GOT3 (cell line): Measurements from ENCODE around the gene IL6.
"Not testable (repeated sequence)": the region's sequence is repeated elsewhere in the genome, so short reads cannot be mapped to it uniquely, and the experiment has no call there.

ENCODE experiments used
- DNase-seq: peaks from one replicate; lab custom pipeline; 2025; ENCODE audit warnings: mixed read lengths; lab: John Stamatoyannopoulos, UW

The IL6 gene

DNA sequence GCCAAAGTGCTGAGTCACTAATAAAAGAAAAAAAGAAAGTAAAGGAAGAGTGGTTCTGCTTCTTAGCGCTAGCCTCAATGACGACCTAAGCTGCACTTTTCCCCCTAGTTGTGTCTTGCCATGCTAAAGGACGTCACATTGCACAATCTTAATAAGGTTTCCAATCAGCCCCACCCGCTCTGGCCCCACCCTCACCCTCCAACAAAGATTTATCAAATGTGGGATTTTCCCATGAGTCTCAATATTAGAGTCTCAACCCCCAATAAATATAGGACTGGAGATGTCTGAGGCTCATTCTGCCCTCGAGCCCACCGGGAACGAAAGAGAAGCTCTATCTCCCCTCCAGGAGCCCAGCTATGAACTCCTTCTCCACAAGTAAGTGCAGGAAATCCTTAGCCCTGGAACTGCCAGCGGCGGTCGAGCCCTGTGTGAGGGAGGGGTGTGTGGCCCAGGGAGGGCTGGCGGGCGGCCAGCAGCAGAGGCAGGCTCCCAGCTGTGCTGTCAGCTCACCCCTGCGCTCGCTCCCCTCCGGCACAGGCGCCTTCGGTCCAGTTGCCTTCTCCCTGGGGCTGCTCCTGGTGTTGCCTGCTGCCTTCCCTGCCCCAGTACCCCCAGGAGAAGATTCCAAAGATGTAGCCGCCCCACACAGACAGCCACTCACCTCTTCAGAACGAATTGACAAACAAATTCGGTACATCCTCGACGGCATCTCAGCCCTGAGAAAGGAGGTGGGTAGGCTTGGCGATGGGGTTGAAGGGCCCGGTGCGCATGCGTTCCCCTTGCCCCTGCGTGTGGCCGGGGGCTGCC, at the start of gene IL6:
TSS of gene IL6 (plus strand) at position 294 of the 807 bp plus-strand sequence. CDS start at position 357, 63 bp downstream.
- peak; percentile 24 for DNase-seq

DNA sequence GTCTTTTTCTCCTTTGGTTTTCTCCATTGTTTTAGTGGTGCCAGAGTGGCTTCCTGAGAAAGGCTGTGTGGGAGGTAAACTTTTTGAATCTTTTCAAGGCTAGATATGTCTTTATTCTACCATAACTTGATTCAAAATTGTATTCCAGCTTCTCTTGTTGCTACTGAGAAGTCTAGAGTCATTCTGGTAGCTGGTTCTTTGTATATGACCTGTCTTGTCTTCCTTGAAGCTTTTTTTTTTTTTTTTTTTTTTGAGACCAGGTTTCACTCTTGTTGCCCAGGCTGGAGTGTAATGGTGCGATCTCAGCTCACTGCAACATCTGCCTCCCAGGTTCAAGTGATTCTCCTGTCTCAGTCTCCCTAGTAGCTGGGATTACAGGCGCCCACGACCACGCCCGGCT, 49.7 kb upstream of the IL6 start:
- not testable (repeated sequence) for DNase-seq

DNA sequence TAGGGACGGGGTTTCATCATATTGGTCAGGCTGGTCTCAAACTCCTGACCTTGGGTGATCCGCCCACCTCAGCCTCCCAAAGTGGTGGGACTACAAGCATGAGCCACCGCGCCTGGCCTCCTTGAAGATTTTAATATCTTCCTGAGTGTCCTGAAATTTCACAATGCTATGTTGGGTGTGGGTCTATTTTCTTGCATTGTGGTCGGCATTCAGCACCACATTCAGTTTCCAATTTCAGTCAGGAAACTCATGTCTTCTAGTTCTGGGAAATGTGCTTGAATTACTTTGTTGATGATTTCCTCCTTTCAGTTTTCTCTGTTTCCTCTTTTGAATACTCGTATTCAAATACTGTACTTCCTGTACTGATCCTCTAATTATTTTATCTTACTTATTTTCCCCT, 49.3 kb upstream of the IL6 start:
- DNase-seq = no peak

DNA sequence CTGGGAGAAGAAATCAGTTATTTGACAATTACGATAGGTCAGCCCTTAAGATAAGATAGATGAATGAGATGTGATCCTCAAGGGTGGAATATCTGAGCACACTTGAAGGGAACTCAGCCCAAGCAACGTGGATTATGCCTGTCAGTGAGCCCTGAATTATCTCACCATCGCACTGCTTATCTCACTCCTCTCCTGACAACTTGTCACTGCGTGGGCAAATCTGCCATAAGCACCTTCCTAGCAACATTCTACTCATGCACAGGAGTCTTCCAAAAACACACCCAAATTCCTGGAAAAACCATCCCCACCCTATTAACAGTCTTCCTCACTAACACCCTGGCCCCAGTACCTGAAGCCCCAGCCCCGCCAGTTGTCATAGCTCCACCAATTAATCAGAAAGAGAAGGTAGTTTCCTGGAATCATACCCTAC, 46.5 kb upstream of the IL6 start:
- no peak for DNase-seq

DNA sequence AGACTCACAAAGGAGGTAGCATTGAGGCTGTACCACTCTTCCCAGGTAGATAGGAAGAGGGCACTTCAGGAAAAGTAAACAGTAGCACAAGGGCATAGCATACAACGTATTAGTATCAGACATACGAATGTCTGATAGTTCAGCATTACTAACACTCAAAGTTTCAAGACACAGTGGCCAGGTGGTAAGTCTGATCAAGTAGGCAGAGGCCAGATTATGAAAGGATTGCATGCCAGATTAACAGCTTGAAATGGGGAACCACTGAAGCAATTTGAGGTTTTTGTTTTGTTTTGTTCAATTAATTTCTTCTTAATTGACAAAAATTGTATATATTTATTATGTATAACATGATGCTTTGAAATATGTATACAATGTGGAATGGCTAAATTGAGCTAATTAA, 45.7 kb upstream of the IL6 start:
- DNase-seq = no peak

DNA sequence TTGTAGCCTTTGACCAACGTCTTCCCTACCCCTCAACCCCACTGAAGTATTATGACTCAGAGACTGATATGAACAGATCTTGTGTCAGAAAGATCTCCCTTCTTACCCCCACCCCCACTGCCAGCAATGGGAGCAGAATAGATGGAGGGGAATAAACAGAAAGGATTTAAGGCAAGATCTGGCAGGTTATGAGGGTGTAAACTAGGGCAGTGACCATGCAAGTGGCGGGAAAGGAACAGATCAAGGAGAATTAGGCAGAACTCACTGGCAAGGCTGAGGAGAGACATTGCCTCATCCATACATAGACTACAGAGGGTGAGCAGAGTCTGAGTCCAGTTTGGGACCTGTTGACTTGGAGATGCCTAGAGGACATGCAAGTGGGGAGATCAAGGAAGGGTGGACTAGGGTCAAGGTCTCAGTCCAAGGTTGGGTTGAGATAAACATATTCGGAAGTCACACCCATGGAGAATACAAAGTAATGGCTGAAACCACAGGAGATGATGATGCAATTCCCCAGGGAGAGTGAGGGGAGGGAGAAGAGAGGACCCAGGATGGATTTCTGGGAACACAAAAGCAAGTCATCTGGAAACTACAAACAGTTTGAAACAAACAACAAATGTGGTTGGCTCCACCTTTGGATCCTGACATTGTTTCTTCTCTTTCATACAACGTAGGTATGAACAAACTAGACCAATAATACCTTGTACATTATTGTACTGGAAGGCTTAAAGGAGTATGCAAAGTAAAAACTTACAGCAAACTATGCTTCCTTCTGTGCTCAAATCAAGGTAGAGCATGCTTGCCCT, 44.9 kb upstream of the IL6 start:
- no peak for DNase-seq

DNA sequence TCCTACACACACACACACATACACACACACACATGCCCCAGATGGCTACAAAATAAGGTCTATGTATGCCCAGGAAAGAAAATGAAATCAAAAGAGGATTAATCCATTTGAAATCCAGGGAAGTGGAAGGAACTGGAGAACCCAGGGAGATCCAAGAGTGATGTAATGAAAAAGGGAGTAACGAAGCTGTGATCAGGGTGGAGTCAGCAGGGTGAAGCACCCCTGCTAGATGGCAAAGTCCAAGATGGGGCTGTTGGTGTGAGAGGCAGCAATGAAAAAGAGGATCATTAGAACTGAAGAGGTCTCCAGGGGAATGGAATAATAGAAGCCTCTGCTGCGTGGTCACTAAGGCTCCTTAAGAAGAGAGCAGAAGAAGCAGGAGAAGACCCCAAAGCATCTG, 43.6 kb upstream of the IL6 start:
- DNase-seq = no peak

DNA sequence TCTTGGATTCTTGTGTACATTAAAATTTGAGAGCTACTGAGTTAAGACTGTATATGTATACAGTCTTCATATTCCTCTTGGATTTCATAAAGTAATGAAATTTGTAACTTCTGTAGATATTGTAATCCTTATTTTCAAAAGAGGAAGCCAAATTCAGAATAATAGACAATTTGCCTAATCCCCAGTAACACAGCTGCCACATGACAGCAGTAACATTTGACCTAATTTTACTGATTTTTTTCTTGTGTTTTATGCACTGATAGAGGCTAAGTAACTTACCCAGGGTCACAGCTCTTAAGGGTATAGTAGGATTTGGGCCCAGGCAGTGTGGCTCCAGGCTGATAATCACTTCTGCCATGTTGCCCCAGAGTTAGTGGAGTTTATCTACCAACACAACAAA, 40.4 kb upstream of the IL6 start:
- DNase-seq = no peak

DNA sequence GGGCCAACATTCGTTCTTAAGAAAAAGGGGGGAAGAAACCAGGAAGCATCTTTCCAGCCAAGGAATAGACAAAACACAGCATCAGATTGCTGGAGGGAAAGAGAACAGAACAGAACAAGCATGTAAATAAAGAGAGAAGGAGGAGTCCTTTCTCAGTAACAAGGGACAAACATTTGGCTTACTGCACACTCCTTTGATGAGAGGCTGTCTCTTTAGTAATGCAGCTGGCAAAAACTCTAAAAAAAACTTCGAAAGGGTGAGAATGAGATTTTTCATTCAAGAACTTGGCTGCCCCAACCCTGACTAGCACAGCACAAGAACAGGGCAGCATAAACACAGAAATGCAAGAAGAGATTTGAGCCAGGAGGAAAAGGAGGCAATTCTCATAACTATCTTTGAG, 38.9 kb upstream of the IL6 start:
- DNase-seq = no peak

DNA sequence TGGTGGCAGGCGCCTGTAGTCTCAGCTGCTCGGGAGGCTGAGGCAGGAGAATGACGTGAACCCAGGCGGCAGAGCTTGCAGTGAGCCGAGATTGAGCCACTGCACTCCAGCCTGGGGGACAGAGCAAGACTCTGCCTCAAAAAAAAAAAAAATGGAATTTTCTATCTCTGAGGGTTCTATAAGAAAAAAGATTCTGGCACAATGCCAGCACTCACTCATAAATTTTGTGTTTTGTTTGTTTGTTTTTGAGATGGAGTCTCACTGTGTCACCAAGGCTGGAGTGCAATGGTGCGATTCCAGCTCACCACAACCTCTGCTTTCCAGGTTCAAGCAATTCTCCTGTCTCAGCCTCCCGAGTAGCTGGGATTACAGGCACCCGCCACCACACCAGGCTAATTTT, 38.1 kb upstream of the IL6 start:
- DNase-seq = not testable (repeated sequence)

DNA sequence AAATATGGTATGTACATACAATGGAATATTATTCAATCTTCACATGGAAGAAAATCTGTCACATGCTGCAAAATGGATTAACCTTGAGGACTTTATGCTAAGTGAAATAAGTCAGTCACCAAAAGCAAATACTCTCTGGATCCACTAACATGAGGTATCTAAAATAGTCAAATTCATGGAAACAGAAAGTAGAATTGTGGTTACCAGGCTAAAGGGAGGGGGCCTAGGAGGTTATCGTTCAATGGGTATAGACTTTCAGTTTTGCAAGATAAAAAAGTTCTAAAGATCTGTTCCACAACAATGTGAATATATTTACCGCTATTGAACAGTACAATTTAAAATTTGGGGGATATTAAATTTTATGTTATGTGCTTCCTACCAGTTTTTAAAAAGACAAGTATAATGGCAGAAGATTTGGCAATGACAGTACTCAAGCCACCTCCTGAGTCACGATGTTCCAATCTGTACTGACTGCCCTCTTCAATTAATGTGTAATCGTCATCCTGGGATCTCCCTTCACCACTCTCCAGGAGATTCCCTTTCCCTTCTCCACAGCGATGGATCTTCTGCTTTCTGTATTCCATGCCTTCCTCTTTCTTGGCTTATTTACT, 32.3 kb upstream of the IL6 start:
- no peak for DNase-seq

DNA sequence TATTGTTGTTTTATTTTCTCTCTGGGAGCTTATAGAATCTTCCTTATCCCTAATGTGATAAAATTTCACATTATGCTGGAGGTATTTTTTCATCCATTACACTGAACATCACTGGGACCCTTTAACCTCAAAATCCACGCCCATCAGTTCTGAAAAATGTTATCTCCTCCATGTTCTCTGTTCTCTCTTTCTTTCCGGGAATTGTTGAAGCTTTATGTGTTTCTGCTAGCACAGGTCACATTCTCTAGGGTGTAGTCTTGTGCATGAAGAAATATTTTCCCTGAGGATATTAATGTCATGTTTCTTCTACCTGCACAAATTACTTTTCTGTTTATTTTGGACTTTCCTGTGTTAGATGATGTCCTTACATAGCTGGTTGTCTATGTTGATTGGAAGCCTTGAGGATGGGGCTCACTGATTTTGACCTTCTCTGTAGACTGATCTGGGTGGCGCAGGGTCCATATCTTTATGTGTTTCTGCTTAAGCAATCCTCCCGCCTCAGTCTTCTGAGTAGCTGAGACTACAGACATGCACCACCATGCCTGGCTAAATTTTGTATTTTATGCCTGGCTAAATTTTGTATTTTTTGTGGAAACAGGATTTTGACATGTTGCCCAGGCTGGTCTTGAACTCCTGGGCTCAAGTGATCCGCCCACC, 31.4 kb upstream of the IL6 start:
- DNase-seq = no peak

DNA sequence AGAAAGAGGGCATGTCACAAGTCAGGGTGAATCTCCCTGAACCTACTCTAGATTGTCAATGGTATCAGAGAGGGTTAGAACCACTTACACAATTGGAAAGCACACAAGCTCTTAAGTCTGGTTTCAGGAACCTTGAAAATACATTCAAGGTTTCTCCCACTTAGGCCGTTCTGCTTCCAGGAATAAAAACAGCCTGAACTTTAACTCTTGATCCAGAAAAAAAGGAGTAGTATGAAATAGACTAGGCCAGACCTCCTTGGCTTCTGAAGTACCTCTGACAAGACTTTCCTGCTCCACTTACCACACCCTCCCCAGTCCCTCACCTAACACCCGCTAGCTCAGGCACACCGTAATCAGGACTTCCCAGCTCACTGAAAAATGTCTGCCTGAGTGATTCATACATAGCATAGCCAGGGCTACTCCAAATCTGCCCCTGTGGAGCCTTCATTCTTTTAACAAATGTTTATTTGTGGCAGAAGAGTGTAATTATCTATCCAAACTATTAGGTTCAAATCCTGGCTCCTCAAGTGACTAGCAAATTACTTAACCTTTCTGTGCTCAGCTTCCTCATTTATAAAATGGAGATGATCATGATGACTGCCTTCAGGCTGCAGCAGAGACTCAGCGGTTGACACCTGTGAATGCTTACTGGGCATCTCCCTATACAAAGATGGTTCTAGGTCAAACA, 30.3 kb upstream of the IL6 start:
- no peak for DNase-seq

DNA sequence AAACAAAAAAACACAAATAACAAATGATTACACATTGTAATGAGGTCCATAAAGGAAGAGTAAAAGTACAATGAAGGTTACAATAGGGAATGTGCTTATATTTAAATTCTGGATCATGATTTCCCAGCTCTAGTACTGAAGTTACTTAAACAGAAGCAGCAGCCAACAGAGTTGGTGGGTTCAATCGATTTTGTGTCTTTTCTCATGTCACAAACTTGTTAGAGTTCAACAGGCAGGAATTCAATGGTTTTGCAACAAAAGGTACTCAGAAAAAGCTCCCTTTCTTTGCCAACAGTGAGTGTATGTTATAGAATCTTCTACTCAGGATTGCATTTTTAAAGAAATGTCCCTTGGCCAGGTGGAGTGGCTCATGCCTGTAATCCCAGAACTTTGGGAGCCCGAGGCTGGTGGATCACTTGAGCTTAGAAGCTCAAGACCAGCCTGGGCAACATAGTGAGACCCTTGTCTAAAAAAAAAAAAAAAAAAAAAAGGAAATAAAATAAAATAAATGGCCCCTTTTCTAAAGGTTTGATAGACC, 29.6 kb upstream of the IL6 start:
- no peak for DNase-seq

DNA sequence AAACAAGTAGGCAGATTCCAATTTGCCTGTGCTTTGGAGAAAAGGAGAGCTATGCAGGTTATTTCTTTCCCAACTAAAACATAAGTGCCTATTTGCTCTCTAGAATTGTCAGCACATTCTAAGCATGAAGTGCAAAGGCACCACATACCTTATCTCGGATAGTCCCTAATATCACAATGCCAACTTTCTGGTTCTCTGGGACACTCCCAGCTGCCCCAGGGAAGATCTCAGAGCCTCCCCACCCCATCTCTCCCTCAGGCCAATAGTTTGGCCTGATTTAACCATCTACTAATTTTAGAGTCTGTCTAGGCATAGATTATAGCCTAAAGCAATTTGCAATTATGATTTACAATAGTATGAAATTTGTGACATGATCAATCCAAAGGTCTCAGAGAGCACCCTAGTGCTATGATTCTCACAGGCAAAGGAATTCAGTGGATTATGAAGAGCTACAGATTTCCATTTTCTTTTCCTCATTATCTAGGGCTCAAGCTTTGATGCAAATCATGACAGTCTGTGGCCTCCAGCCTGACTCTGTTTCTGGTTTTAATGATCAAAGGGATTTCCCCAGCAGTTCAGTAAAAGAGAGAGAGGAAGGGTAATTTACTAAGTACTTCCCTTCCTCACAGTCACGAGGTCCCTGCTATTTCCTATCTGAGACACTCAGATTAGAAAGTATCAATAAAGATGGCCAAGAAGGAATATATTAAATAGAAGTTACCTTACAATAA, 29.0 kb upstream of the IL6 start:
- DNase-seq = no peak

DNA sequence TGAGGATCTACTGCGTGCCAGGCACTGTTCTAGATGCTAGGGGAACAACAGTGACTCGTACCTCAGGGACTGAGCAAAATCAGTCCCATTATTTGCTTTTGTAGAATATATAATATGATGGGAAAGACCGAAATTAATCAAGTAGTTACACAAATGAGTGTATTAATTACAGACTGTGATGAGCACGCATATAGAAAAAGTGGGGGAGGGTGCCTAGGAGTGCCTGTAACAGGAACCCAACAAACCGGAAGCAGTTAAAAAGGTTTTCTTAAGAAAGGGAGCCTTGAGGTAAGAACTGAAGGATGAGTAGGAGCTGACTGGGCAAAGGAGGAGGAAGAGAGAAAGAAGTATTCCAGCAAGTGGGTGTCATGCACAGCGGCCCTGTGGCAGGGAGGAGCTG, 28.2 kb upstream of the IL6 start:
- DNase-seq = no peak

DNA sequence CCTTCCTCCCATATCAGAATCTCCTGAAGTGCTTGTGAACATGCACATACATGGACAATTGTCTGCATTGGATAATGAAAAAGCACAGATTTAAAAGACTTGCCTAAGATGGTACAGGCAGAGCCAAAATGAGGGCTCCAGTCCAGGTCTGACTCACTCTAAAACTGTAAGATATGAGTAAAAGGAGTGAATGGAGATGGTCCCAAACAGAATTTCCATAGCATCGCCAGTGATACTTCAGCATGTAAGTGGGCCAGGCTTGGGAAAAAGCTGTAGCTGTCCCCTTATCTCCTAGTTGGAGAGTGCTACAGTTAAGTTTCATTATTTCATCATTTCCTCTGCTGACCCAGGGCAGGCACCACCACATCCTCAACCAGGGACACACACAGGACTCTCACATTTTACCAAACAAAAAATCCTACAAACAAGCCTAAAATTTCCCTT, 26.4 kb upstream of the IL6 start:
- no peak for DNase-seq

DNA sequence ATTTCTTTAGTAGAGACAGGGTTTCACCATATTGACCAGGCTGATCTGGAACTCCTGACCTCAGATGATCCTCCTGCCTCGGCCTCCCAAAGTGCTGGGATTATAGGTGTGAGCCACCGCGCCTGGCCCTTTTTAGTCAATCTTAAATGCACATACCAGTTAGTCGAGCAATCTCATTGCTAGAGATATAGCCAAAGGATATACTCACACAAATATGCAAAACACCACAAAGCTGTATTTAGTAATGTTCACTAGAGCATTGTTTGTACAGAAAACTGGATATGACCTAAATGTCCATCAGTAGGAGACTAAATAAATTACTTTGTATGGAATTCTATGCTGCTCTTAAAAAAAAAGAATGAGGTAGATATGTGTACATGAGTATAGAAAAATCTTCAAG, 24.5 kb upstream of the IL6 start:
- DNase-seq = no peak

DNA sequence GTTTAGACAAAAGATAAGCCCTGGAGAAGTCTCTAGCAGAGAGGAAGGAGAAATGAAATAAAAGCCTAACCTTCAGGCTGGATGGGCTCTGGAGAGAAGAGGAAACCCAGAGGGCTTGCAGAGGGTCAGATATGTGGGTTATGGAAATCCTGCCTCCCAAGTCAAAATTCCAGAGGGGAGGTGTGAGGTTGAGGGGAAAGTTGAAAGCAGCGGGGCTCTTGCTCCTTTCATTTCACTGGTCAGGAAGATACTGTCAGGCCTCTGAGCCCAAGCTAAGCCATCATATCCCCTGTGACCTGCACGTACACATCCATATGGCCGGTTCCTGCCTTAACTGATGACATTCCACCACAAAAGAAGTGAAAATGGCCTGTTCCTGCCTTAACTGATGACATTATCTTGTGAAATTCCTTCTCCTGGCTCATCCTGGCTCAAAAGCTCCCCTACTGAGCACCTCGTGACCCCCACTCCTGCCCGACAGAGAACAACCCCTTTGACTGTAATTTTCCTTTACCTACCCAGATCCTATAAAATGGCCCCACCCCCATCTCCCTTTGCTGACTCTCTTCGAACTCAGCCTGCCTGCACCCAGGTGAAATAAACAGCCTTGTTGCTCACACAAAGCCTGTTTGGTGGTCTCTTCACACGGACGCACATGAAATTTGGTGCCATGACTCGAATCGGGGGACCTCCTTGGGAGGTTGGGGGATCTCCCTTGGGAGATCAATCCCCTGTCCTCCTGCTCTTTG, 23.7 kb upstream of the IL6 start:
- not testable (repeated sequence) for DNase-seq
